HepG2 (cell line): Measurements from ENCODE around the gene RASL10A. TPM values are rescaled to one million over a fixed set of nuclear protein-coding genes. Genes with fewer than 3 reads are reported as not detected.

Experiments used
- EP300 ChIP-seq, 3 experiments: sonication (generic) in 1 of 3; formaldehyde crosslinking in 1 of 3; IDR thresholded peaks; 2 replicates each; pipeline versions ENCODE4 v1.5.1 to v1.6.1; 2011 to 2020; ENCODE audit warnings: low read depth in 2 of 3, low read length in 2 of 3, borderline replicate concordance in 1 of 3, improper control_type of control experiment in 1 of 3, mild to moderate bottlenecking in 1 of 3, missing genetic modification reagents in 1 of 3, moderate library complexity in 1 of 3
- HMG20A ChIP-seq: IDR thresholded peaks from 2 replicates; pipeline ENCODE4 v1.6.1; 2016; ENCODE audit warnings: borderline replicate concordance
- HNF4G ChIP-seq, 2 experiments: sonication (generic) in 1 of 2; formaldehyde crosslinking in 1 of 2; IDR thresholded peaks; 2 replicates each; pipeline versions ENCODE4 v1.4.0 to v1.6.1; 2011 to 2020; ENCODE audit warnings: borderline replicate concordance in 2 of 2, low read depth in 2 of 2, mild to moderate bottlenecking in 2 of 2, low read length in 1 of 2, missing genetic modification reagents in 1 of 2, moderate library complexity in 1 of 2
- JARID2 ChIP-seq: sonication (generic); formaldehyde crosslinking; IDR thresholded peaks from 2 replicates; pipeline ENCODE4 v1.8.1; 2023; ENCODE audit warnings: missing genetic modification reagents, inconsistent platforms; ENCODE audit not compliant: insufficient replicate concordance
- KDM5A ChIP-seq: fragments of 200-600 bp; sonication (generic); IDR thresholded peaks from 2 replicates; pipeline ENCODE4 v1.7.0; 2018; ENCODE audit warnings: antibody characterized with exemption, mild to moderate bottlenecking, low read length, borderline replicate concordance
- MBNL3 ChIP-seq: fragments of 250-450 bp; sonication (Bioruptor Pico); conservative IDR thresholded peaks from 2 replicates; pipeline ENCODE4 v1.8.0; 2022; ENCODE audit warnings: mild to moderate bottlenecking, inconsistent platforms
- PHF8 ChIP-seq: sonication (generic); formaldehyde crosslinking; IDR thresholded peaks from 2 replicates; pipeline ENCODE4 v1.5.0; 2020; ENCODE audit warnings: missing genetic modification reagents
- POGZ ChIP-seq: sonication (generic); formaldehyde crosslinking; IDR thresholded peaks from 2 replicates; pipeline ENCODE4 v1.4.0; 2020; ENCODE audit warnings: mild to moderate bottlenecking, missing genetic modification reagents
- RAD51 ChIP-seq: fragments of 450-650 bp; IDR thresholded peaks from 2 replicates; pipeline ENCODE4 v1.6.1; 2016; ENCODE audit warnings: borderline replicate concordance
- REL ChIP-seq: sonication (generic); formaldehyde crosslinking; conservative IDR thresholded peaks from 2 replicates; pipeline ENCODE4 v1.8.0; 2022; ENCODE audit warnings: mild to moderate bottlenecking, missing genetic modification reagents, moderate library complexity
- ZKSCAN8 ChIP-seq: IDR thresholded peaks from 2 replicates; pipeline ENCODE4 v1.6.1; 2016; ENCODE audit warnings: borderline replicate concordance, missing genetic modification reagents, missing compliant biosample characterization
- ZNF136 ChIP-seq: sonication (generic); formaldehyde crosslinking; IDR thresholded peaks from 2 replicates; pipeline ENCODE4 v1.8.1; 2022; ENCODE audit warnings: low read depth, mild to moderate bottlenecking, moderate library complexity, missing genetic modification reagents
- ZNF24 ChIP-seq: fragments of 450-650 bp; IDR thresholded peaks from 2 replicates; pipeline ENCODE4 v1.6.1; 2017; ENCODE audit warnings: antibody characterized with exemption, mild to moderate bottlenecking
- ZNF343 ChIP-seq: sonication (generic); formaldehyde crosslinking; IDR thresholded peaks from 2 replicates; pipeline ENCODE4 v1.4.0; 2020; ENCODE audit warnings: mild to moderate bottlenecking, missing genetic modification reagents
- ZNF598 ChIP-seq: sonication (generic); formaldehyde crosslinking; IDR thresholded peaks from 2 replicates; pipeline ENCODE4 v1.5.1; 2020; ENCODE audit warnings: mild to moderate bottlenecking, missing genetic modification reagents, borderline replicate concordance
- ZNF768 ChIP-seq: sonication (generic); formaldehyde crosslinking; IDR thresholded peaks from 2 replicates; pipeline ENCODE4 v1.4.0; 2020; ENCODE audit warnings: missing genetic modification reagents
- ZNF788 ChIP-seq: sonication (generic); formaldehyde crosslinking; IDR thresholded peaks from 2 replicates; pipeline ENCODE4 v1.5.0; 2020; ENCODE audit warnings: mild to moderate bottlenecking, missing genetic modification reagents, borderline replicate concordance
- ZSCAN29 ChIP-seq: sonication (generic); formaldehyde crosslinking; conservative IDR thresholded peaks from 2 replicates; pipeline ENCODE4 v1.4.0; 2020; ENCODE audit warnings: mild to moderate bottlenecking, missing genetic modification reagents
- polyA plus RNA-seq, 8 experiments: library from polyadenylated mRNA; depleted of rRNA in 3 of 8; stranded (reverse) in 7 of 8; unstranded in 1 of 8; fragments of >200 nt; fragmentation: Illumina TruSeq in 4 of 8; extraction: Trizol in 4 of 8; gene quantifications; 2 replicates each; pipeline versions ENCODE4 v1.2.1 to v1.2.3, GENCODE V29; 2011 to 2016; ENCODE audit warnings: low read depth in 4 of 8, missing spikeins in 1 of 8, mixed read lengths in 1 of 8; ENCODE audit not compliant: insufficient read depth in 1 of 8
- total RNA-seq, 5 experiments: library from RNA; depleted of rRNA; stranded (reverse); fragments of >200 nt; fragmentation: Illumina TruSeq; extraction: Trizol; gene quantifications; 2 replicates each; pipeline ENCODE4 v1.2.3, GENCODE V29; 2016; ENCODE audit warnings: low read depth in 1 of 5
- TF ChIP-seq, protein P1 (sequence below): sonication (generic); formaldehyde crosslinking; conservative IDR thresholded peaks from 2 replicates; pipeline ENCODE4 v1.4.0; 2020; ENCODE audit warnings: missing genetic modification reagents
- TF ChIP-seq, protein P2 (sequence below): IDR thresholded peaks from 2 replicates; pipeline ENCODE4 v1.6.1; 2018; ENCODE audit warnings: missing genetic modification reagents, mild to moderate bottlenecking, missing compliant biosample characterization
- TF ChIP-seq, protein P3 (sequence below): sonication (generic); formaldehyde crosslinking; IDR thresholded peaks from 2 replicates; pipeline ENCODE4 v1.4.0; 2020; ENCODE audit warnings: missing genetic modification reagents, mild to moderate bottlenecking, borderline replicate concordance
- TF ChIP-seq, protein P4 (sequence below): sonication (generic); formaldehyde crosslinking; IDR thresholded peaks from 2 replicates; pipeline ENCODE4 v1.5.1; 2020; ENCODE audit warnings: missing genetic modification reagents, mild to moderate bottlenecking, borderline replicate concordance
- TF ChIP-seq, protein P5 (sequence below): sonication (generic); formaldehyde crosslinking; IDR thresholded peaks from 2 replicates; pipeline ENCODE4 v1.4.0; 2020; ENCODE audit warnings: mild to moderate bottlenecking, missing genetic modification reagents

RASL10A gene
- total and polyA plus RNA-seq, 2 of the 13 experiments (the other 11 are each of a cell fraction or from before 2014, with no cell fraction given), result 0.05 to 0.22 TPM

DNA sequence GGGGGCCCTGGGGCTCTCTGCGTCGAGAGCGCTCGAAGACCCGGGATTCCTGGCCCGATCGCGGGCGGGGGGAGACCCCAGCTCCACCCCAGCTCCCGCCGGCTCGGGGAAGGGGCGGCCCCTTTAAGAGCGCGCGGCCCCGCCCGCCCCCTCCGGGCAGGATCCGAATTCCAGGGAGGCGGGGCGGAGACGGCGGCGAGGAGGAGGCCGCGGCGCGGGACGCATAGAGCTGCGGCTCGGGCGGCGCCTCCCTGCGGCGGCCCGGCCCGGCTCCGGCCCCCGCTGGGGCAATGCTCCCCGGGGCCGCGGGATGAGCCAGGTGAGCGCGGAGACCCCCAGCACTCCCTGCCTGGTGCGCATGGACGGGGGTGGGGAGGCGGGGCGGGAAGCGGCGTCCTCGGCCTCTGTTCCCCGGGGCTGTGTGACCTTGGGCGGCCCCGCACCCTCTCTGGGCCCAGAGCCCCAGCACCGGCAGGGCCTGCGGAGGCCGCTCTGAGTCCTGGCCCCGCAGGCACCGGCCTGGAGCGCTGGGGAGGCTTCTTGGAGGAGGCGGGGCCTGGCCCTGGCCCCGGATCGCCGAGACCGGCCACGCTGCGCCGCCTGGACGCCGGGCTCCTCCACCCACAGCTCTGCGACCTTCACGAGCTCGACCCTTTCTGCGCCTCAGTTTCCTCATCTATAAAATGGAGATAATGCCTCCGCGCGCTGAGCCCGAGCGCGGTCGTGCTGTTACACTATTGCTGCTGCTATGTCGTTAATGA, 8.5 kb downstream of the RASL10A start (continued):
- TF ChIP-seq EP300 (IDR thresholded peaks at IDR 0.05; ENCODE audit: low read depth in 2 of 2, low read length in 2 of 2) (no peak), EP300 (CRISPR knock-in tag; IDR thresholded peaks at IDR 0.05; ENCODE audit: borderline replicate concordance) (no peak), ZNF24 (no peak), JARID2 (CRISPR knock-in tag) (no peak), ZNF598 (CRISPR knock-in tag) (no peak), POGZ (CRISPR knock-in tag) (0 out of 2 replicates have a peak, but pooled peaks have one; percentile 5), HMG20A (CRISPR knock-in tag) (no peak), REL (CRISPR knock-in tag) (no peak), MBNL3 (CRISPR knock-in tag) (no peak), ZKSCAN8 (CRISPR knock-in tag) (no peak), ZNF768 (CRISPR knock-in tag) (peak; percentile 100), ZSCAN29 (CRISPR knock-in tag) (no peak), ZNF788 (CRISPR knock-in tag) (0 out of 2 replicates have a peak, but pooled peaks have one; percentile 2), PHF8 (CRISPR knock-in tag) (peak; percentile 22), KDM5A (peak; percentile 43; the same call in 1 of the 2 replicates), HNF4G (IDR thresholded peaks at IDR 0.05; ENCODE audit: borderline replicate concordance, low read depth, low read length) (0 out of 2 replicates have a peak, but pooled peaks have one; percentile 52), HNF4G (CRISPR knock-in tag; IDR thresholded peaks at IDR 0.05; ENCODE audit: borderline replicate concordance, low read depth) (no peak), RAD51 (no peak), ZNF343 (CRISPR knock-in tag) (no peak), ZNF136 (no peak)
- TF ChIP-seq, protein P1, sequence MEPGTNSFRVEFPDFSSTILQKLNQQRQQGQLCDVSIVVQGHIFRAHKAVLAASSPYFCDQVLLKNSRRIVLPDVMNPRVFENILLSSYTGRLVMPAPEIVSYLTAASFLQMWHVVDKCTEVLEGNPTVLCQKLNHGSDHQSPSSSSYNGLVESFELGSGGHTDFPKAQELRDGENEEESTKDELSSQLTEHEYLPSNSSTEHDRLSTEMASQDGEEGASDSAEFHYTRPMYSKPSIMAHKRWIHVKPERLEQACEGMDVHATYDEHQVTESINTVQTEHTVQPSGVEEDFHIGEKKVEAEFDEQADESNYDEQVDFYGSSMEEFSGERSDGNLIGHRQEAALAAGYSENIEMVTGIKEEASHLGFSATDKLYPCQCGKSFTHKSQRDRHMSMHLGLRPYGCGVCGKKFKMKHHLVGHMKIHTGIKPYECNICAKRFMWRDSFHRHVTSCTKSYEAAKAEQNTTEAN (CRISPR knock-in tag), result no peak
- TF ChIP-seq, protein P2, sequence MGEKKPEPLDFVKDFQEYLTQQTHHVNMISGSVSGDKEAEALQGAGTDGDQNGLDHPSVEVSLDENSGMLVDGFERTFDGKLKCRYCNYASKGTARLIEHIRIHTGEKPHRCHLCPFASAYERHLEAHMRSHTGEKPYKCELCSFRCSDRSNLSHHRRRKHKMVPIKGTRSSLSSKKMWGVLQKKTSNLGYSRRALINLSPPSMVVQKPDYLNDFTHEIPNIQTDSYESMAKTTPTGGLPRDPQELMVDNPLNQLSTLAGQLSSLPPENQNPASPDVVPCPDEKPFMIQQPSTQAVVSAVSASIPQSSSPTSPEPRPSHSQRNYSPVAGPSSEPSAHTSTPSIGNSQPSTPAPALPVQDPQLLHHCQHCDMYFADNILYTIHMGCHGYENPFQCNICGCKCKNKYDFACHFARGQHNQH, result no peak
- TF ChIP-seq, protein P3, sequence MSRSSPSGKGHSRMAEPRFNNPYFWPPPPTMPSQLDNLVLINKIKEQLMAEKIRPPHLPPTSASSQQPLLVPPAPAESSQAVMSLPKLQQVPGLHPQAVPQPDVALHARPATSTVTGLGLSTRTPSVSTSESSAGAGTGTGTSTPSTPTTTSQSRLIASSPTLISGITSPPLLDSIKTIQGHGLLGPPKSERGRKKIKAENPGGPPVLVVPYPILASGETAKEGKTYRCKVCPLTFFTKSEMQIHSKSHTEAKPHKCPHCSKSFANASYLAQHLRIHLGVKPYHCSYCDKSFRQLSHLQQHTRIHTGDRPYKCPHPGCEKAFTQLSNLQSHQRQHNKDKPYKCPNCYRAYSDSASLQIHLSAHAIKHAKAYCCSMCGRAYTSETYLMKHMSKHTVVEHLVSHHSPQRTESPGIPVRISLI (CRISPR knock-in tag), result no peak
- TF ChIP-seq, protein P4, sequence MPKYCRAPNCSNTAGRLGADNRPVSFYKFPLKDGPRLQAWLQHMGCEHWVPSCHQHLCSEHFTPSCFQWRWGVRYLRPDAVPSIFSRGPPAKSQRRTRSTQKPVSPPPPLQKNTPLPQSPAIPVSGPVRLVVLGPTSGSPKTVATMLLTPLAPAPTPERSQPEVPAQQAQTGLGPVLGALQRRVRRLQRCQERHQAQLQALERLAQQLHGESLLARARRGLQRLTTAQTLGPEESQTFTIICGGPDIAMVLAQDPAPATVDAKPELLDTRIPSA (CRISPR knock-in tag), result peak; percentile 31; the same call in 1 of the 2 replicates
- TF ChIP-seq, protein P5, sequence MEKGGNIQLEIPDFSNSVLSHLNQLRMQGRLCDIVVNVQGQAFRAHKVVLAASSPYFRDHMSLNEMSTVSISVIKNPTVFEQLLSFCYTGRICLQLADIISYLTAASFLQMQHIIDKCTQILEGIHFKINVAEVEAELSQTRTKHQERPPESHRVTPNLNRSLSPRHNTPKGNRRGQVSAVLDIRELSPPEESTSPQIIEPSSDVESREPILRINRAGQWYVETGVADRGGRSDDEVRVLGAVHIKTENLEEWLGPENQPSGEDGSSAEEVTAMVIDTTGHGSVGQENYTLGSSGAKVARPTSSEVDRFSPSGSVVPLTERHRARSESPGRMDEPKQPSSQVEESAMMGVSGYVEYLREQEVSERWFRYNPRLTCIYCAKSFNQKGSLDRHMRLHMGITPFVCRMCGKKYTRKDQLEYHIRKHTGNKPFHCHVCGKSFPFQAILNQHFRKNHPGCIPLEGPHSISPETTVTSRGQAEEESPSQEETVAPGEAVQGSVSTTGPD (CRISPR knock-in tag), result no peak
